DOHH2 (cell line): Measurements from ENCODE around the gene RAP1GDS1.

Source experiments
- H3F3A ChIP-seq: fragments of 200-600 bp; sonication (generic), shearing (Covaris generic); 2 replicates; pipeline ENCODE4 v1.6.0; 2016; ENCODE audit warnings: antibody characterized with exemption, mild to moderate bottlenecking; ENCODE audit not compliant: control insufficient read depth, insufficient read depth
- H3K27ac ChIP-seq: fragments of 200-600 bp; sonication (generic); 2 replicates; pipeline ENCODE4 v1.5.1; 2014; ENCODE audit warnings: low read depth, mild to moderate bottlenecking, low read length, moderate library complexity
- H3K27me3 ChIP-seq: fragments of 200-600 bp; sonication (generic); 2 replicates; pipeline ENCODE4 v1.6.1; 2014; ENCODE audit warnings: mild to moderate bottlenecking, low read length, mixed read lengths; ENCODE audit not compliant: control insufficient read depth
- H3K36me3 ChIP-seq: fragments of 200-600 bp; sonication (generic); 2 replicates; pipeline ENCODE4 v1.6.1; 2014; ENCODE audit warnings: mild to moderate bottlenecking, low read length, moderate library complexity, mixed read lengths; ENCODE audit not compliant: control insufficient read depth
- H3K4me1 ChIP-seq: fragments of 200-600 bp; sonication (generic); 2 replicates; pipeline ENCODE4 v1.6.1; 2014; ENCODE audit warnings: mild to moderate bottlenecking, low read length, mixed read lengths; ENCODE audit not compliant: control insufficient read depth
- H3K4me2 ChIP-seq: fragments of 200-600 bp; sonication (generic); 2 replicates; pipeline ENCODE4 v1.6.0; 2014; ENCODE audit warnings: mild to moderate bottlenecking, low read length, moderate library complexity
- H3K4me3 ChIP-seq: fragments of 200-600 bp; sonication (generic); 2 replicates; pipeline ENCODE4 v1.5.1; 2014; ENCODE audit warnings: mild to moderate bottlenecking, low read length, mixed read lengths
- H3K79me2 ChIP-seq: fragments of 200-600 bp; sonication (generic); 2 replicates; pipeline ENCODE4 v1.6.1; 2014; ENCODE audit warnings: mild to moderate bottlenecking, low read length, mixed read lengths; ENCODE audit not compliant: control insufficient read depth
- H3K9me2 ChIP-seq: fragments of 200-600 bp; sonication (generic); replicated peaks from 2 replicates; pipeline ENCODE4 v1.6.1; 2014; ENCODE audit warnings: mild to moderate bottlenecking, low read length, mixed read lengths; ENCODE audit not compliant: control insufficient read depth
- H3K9me3 ChIP-seq: fragments of 200-600 bp; sonication (generic); 2 replicates; pipeline ENCODE4 v1.6.1; 2014; ENCODE audit warnings: antibody characterized with exemption, low read length, mixed read lengths; ENCODE audit not compliant: control insufficient read depth, insufficient read depth
- H4K20me1 ChIP-seq: fragments of 200-600 bp; sonication (generic); 2 replicates; pipeline ENCODE4 v1.6.0; 2014; ENCODE audit warnings: low read depth, mild to moderate bottlenecking, antibody characterized with exemption, low read length, moderate library complexity; ENCODE audit not compliant: control insufficient read depth, insufficient read depth
- EZH2phosphoT487 ChIP-seq: fragments of 200-600 bp; sonication (generic); IDR thresholded peaks from 2 replicates; pipeline ENCODE4 v1.6.1; 2017; ENCODE audit warnings: borderline replicate concordance, mild to moderate bottlenecking, antibody characterized with exemption, low read length, moderate library complexity, mixed read lengths
- TF ChIP-seq, protein P1 (sequence below): fragments of 200-600 bp; sonication (generic); IDR thresholded peaks from one replicate; pipeline ENCODE4 v1.5.1; 2014; ENCODE audit warnings: antibody characterized with exemption, mild to moderate bottlenecking, low read depth, low read length; ENCODE audit not compliant: poor library complexity, severe bottlenecking

RAP1GDS1 gene

DNA sequence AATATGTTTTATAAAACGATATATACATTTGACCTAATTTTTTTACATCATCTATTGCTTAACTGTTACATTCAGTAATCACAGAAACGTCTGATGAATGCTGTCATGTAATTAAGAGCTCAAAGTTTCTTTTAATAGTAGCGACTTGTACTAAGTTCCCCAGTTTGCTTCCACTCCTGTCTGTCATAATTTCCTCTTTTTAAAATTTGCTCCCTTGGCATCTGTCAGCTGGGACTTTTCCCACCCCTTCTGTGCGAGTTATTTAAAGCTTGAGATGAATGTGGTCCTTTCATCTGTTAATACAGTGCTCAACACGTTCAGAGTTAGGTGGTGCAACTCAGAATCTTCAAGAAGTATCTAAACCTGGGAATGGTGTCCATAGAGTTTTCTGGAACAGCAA, 1.2 kb downstream of the RAP1GDS1 start:
- peaks cover 20% of the 10 kb centered on the region for H3K36me3 ChIP-seq
- no peaks in the 10 kb centered on the region for H3K27me3 ChIP-seq
- H3K79me2 ChIP-seq, result peaks cover 77% of the 10 kb centered on the region
- peak overlapping the region; percentile 57; the same call in 1 of the 2 replicates for H3K27ac ChIP-seq
- no peaks in the 10 kb centered on the region for H3K9me2 ChIP-seq
- TF ChIP-seq EZH2phosphoT487, result no peak
- TF ChIP-seq, protein P1, sequence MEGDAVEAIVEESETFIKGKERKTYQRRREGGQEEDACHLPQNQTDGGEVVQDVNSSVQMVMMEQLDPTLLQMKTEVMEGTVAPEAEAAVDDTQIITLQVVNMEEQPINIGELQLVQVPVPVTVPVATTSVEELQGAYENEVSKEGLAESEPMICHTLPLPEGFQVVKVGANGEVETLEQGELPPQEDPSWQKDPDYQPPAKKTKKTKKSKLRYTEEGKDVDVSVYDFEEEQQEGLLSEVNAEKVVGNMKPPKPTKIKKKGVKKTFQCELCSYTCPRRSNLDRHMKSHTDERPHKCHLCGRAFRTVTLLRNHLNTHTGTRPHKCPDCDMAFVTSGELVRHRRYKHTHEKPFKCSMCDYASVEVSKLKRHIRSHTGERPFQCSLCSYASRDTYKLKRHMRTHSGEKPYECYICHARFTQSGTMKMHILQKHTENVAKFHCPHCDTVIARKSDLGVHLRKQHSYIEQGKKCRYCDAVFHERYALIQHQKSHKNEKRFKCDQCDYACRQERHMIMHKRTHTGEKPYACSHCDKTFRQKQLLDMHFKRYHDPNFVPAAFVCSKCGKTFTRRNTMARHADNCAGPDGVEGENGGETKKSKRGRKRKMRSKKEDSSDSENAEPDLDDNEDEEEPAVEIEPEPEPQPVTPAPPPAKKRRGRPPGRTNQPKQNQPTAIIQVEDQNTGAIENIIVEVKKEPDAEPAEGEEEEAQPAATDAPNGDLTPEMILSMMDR, result no peak
- H3K4me2 ChIP-seq, result peak overlapping the region; percentile 83
- H3K9me3 ChIP-seq, result peaks cover 4% of the 10 kb centered on the region; the same call in 1 of the 2 replicates
- H3K4me3 ChIP-seq, result peak overlapping the region; percentile 91
- peaks cover 25% of the 10 kb centered on the region for H3K4me1 ChIP-seq
- no peaks in the 10 kb centered on the region for H3F3A ChIP-seq
- no peaks in the 10 kb centered on the region for H4K20me1 ChIP-seq

DNA sequence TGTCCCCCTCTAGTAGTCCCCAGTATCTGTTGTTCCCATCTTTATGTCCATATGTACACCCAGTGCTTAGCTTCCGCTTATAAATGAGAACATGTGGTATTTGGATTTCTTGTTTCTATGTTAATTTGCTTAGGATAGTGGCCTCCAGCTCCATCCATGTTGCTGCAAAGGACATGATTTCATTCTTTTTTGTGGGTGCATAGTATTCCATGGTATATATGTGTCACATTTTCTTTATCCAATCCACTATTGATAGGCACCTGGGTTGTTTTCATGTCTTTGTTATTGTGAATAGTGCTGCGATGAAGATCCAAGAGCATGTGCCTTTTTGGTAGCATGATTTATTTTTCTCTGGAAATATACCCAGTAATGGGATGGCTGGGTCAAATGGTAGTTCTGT, 6.3 kb downstream of the RAP1GDS1 start:
- no peak for TF ChIP-seq EZH2phosphoT487
- TF ChIP-seq, protein P1, result no peak
- Histone ChIP-seq H3K9me3 (peaks cover 5% of the 10 kb centered on the region; the same call in 1 of the 2 replicates), H3K9me2 (no peaks in the 10 kb centered on the region), H4K20me1 (no peaks in the 10 kb centered on the region), H3K4me3 (no peak overlapping the region), H3K4me2 (no peak overlapping the region), H3F3A (no peaks in the 10 kb centered on the region), H3K27me3 (no peaks in the 10 kb centered on the region), H3K36me3 (peaks cover 30% of the 10 kb centered on the region), H3K4me1 (peaks cover 11% of the 10 kb centered on the region), H3K79me2 (peaks cover 98% of the 10 kb centered on the region), H3K27ac (no peak overlapping the region)

DNA sequence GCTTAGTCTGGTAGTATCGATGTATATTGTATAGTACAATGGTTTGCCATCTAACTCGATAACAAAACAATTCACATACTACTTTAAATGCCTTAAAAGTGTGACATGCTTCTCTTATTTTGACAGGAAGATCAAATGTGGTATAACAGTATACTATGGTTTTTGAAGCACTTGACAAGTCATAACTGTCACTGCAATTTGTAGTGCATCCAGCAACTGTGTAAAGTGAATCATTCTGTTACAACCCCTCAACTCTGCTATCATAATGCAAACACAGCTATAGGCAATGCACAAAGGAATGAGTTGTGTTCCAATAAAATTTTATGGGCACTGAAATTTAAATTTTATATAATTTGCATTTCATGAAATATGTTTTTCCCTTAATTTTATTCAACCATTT, 14.0 kb downstream of the RAP1GDS1 start:
- Histone ChIP-seq H3K27me3 (no peaks in the 10 kb centered on the region), H3K4me3 (no peak overlapping the region), H3K9me2 (no peaks in the 10 kb centered on the region), H3K4me2 (no peak overlapping the region), H3K9me3 (no peaks in the 10 kb centered on the region), H3K36me3 (peaks cover 9% of the 10 kb centered on the region), H3K4me1 (no peaks in the 10 kb centered on the region), H3K27ac (no peak overlapping the region), H4K20me1 (no peaks in the 10 kb centered on the region), H3K79me2 (peaks cover 89% of the 10 kb centered on the region), H3F3A (no peaks in the 10 kb centered on the region)
- TF ChIP-seq EZH2phosphoT487, result no peak
- TF ChIP-seq, protein P1, result no peak
